Spinal cord (tissue), 10 donors: Measurements from ENCODE around the gene ZNRF4. TPM values are rescaled to one million over a fixed set of nuclear protein-coding genes. Genes with fewer than 3 reads are reported as not detected.
"Not testable (repeated sequence)": the region's sequence is repeated elsewhere in the genome, so short reads cannot be mapped to it uniquely, and the experiment has no call there.

ENCODE experiments used
- DNase-seq, 6 donors: peaks; one replicate each; pipeline versions ENCODE4 v3.0.0 to v3.0.0-alpha.2; 2013 to 2015; ENCODE audit warnings: low spot score in 6 of 6, low read depth in 4 of 6
- H3K27ac ChIP-seq: one replicate; pipeline ENCODE4 v1.5.1; 2013; ENCODE audit warnings: low read depth, low read length, control low read depth
- H3K27me3 ChIP-seq: one replicate; pipeline ENCODE4 v1.6.1; 2013; ENCODE audit warnings: low read length; ENCODE audit not compliant: control insufficient read depth, insufficient read depth
- H3K36me3 ChIP-seq: one replicate; pipeline ENCODE4 v1.6.1; 2013; ENCODE audit warnings: low read length; ENCODE audit not compliant: control insufficient read depth, insufficient read depth
- H3K4me1 ChIP-seq: one replicate; pipeline ENCODE4 v1.6.1; 2013; ENCODE audit warnings: low read length; ENCODE audit not compliant: control insufficient read depth, insufficient read depth
- H3K4me3 ChIP-seq: one replicate; pipeline ENCODE4 v1.5.1; 2013; ENCODE audit warnings: low read depth, low read length, control low read depth
- H3K9me3 ChIP-seq: one replicate; pipeline ENCODE4 v1.6.1; 2013; ENCODE audit warnings: low read length; ENCODE audit not compliant: control insufficient read depth, insufficient read depth
- WGBS: methylation state at CpG from one replicate; pipeline ENCODE4 v1.1.5; 2013; ENCODE audit warnings: missing lambda C conversion rate; ENCODE audit not compliant: insufficient coverage; 5-methylcytosine and 5-hydroxymethylcytosine counted together
- polyA plus RNA-seq, 2 donors: library from polyadenylated mRNA; unstranded; fragments of 120-200 nt; gene quantifications; one replicate each; pipeline ENCODE4 v1.2.1, GENCODE V29; 2013; ENCODE audit not compliant: insufficient read length in 2 of 2
- total RNA-seq, 2 donors: library from RNA; depleted of rRNA in 1 of 2; stranded (reverse); fragments of 120-200 nt in 1 of 2; fragments of >200 nt in 1 of 2; gene quantifications; one replicate each; pipeline versions ENCODE4 v1.2.3 to v1.2.4, GENCODE V29; 2013 to 2014
- donor health status: healthy.

ZNRF4 gene
- total and polyA plus RNA-seq, 4 donors, result 0.11 to 0.71 (median 0.51) TPM; not detected in 1

- not testable (repeated sequence) for H3K27ac ChIP-seq, H3K4me1 ChIP-seq, H3K27me3 ChIP-seq, DNase-seq, H3K4me3 ChIP-seq, H3K9me3 ChIP-seq, H3K36me3 ChIP-seq
- whole genome bisulfite sequencing, result 89% methylated on average over 3 of the region's 8 CpGs
These were observed 16.5 kb upstream of the ZNRF4 start for GRCh38 chr19:5438756-5439155.

DNA sequence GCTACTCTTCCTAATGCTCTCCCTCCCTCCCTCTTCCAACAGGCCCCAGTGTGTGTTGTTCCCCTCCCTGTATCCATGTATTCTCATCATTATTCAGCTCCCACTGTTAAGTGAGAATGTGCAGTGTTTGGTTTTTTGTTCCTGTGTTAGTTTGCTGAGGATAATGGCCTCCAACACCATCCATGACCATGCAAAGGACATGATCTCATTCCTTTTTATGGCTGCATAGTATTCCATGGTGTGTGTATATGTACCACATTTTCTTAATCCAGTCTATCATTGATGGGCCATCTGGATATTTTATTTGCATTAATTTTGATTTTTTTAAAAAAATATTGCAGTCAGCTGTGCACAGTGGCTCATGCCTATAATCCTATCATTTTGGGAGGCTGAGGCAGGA is 15.8 kb upstream of the ZNRF4 start:
- Histone ChIP-seq H3K27me3 (no peaks in the 10 kb centered on the region), H3K4me3 (no peak overlapping the region), H3K27ac (no peak overlapping the region), H3K4me1 (peaks cover 6% of the 10 kb centered on the region), H3K36me3 (no peaks in the 10 kb centered on the region), H3K9me3 (no peaks in the 10 kb centered on the region)
- DNase-seq, result no peak

DNA sequence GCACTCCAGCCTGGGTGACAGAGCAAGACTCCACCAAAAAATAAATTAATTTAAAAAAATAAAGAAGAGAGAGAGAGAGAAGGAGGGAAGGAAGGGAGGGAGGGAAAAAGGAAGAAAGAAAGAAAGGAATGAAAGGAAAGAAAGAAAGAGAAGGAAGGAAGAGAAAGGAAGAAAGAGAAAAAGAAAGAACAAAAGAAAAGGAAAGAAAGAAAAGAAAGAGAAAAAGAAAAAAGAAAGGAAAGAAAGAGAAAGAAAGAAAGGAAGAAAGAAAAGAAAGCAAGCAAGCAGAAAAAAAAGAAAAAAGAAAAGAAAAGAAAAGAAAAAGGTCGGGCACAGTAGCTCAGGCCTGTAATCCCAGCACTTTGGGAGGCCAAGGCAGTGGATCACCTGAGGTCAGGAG is 14.9 kb upstream of the ZNRF4 start:
- H3K27ac ChIP-seq, result no peak overlapping the region
- H3K27me3 ChIP-seq, result no peaks in the 10 kb centered on the region
- H3K4me3 ChIP-seq, result no peak overlapping the region
- H3K9me3 ChIP-seq, result no peaks in the 10 kb centered on the region
- DNase-seq, result no peak
- H3K36me3 ChIP-seq, result no peaks in the 10 kb centered on the region
- H3K4me1 ChIP-seq, result peaks cover 6% of the 10 kb centered on the region
- 89% methylated on average over 1 of the region's 1 CpG for WGBS

- H3K27me3 ChIP-seq, result no peaks in the 10 kb centered on the region
- H3K27ac ChIP-seq, result no peak overlapping the region
- H3K9me3 ChIP-seq, result no peaks in the 10 kb centered on the region
- H3K4me3 ChIP-seq, result no peak overlapping the region
- WGBS, result 90% methylated on average over 2 of the region's 5 CpGs
- H3K4me1 ChIP-seq, result no peaks in the 10 kb centered on the region
- H3K36me3 ChIP-seq, result no peaks in the 10 kb centered on the region
- DNase-seq, result no peak
These were observed 11.5 kb upstream of the ZNRF4 start for GRCh38 chr19:5443723-5444122.

- no peaks in the 10 kb centered on the region for H3K9me3 ChIP-seq
- no peak overlapping the region for H3K4me3 ChIP-seq
- H3K27ac ChIP-seq, result no peak overlapping the region
- H3K4me1 ChIP-seq, result no peaks in the 10 kb centered on the region
- H3K36me3 ChIP-seq, result no peaks in the 10 kb centered on the region
- DNase-seq, result no peak
- no peaks in the 10 kb centered on the region for H3K27me3 ChIP-seq
- 68% methylated on average over 5 of the region's 5 CpGs for WGBS
These were observed 10.8 kb upstream of the ZNRF4 start for GRCh38 chr19:5444431-5444830.

GRCh38 chr19:5445071-5445470 is 10.1 kb upstream of the ZNRF4 start:
- no peak overlapping the region for H3K4me3 ChIP-seq
- H3K9me3 ChIP-seq, result no peaks in the 10 kb centered on the region
- WGBS, result 0% methylated on average over 1 of the region's 2 CpGs
- no peaks in the 10 kb centered on the region for H3K4me1 ChIP-seq
- DNase-seq, result no peak
- no peaks in the 10 kb centered on the region for H3K36me3 ChIP-seq
- no peak overlapping the region for H3K27ac ChIP-seq
- no peaks in the 10 kb centered on the region for H3K27me3 ChIP-seq

- Histone ChIP-seq H3K27me3 (no peaks in the 10 kb centered on the region), H3K4me1 (no peaks in the 10 kb centered on the region), H3K4me3 (no peak overlapping the region), H3K27ac (no peak overlapping the region), H3K9me3 (no peaks in the 10 kb centered on the region), H3K36me3 (no peaks in the 10 kb centered on the region)
- 47% methylated on average over 3 of the region's 5 CpGs for WGBS
- peak in 2 of 6 donors; percentile 73 to 88 for DNase-seq
These were observed 9.6 kb upstream of the ZNRF4 start for GRCh38 chr19:5445561-5446055.

- H3K4me3 ChIP-seq, result no peak overlapping the region
- H3K27ac ChIP-seq, result no peak overlapping the region
- no peaks in the 10 kb centered on the region for H3K36me3 ChIP-seq
- 50% methylated on average over 14 of the region's 15 CpGs for WGBS
- no peaks in the 10 kb centered on the region for H3K27me3 ChIP-seq
- peak in 2 of 6 donors; percentile 15 to 82 for DNase-seq
- H3K9me3 ChIP-seq, result peaks cover under 1% of the 10 kb centered on the region
- peaks cover 11% of the 10 kb centered on the region for H3K4me1 ChIP-seq
These were observed 7.4 kb upstream of the ZNRF4 start for GRCh38 chr19:5447700-5448311.

GRCh38 chr19:5448374-5448773 is 6.8 kb upstream of the ZNRF4 start:
- Histone ChIP-seq H3K4me3 (no peak overlapping the region), H3K36me3 (no peaks in the 10 kb centered on the region), H3K4me1 (peaks cover 11% of the 10 kb centered on the region), H3K27me3 (no peaks in the 10 kb centered on the region), H3K9me3 (peaks cover 3% of the 10 kb centered on the region), H3K27ac (no peak overlapping the region)
- DNase-seq, result no peak
- WGBS, result 39% methylated on average over 10 of the region's 15 CpGs

DNA sequence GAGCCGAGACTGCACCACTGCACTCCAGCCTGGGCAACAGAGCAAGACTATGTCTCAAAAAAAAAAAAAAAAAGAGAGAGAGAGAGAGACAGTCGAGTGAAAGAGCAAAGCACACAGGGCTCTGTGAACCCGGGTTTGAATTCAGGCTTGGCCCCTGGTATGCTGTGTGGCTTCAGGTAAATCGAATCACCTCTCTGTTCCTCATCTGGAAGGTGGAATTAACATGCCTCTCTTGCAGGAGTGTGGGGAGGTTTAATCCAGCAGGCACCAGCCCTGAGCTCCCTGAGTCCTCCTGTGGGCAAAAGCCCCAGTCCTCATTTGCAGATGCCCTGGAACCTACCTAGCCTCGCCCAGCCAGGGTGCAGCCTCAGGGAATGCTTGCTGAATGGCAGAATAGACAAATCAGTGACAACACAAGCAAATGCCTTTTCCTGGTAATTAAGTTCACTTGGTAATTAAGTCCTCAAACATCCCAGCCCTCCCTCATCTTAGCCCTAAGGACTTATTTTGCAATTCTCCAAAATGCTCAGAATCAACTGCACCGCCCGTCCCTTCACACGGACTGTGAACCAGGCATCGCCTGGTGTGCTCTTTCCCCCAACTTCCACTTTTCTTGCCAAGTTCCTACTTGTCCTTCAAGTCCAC is 4.6 kb upstream of the ZNRF4 start:
- H3K4me1 ChIP-seq, result peaks cover 11% of the 10 kb centered on the region
- H3K9me3 ChIP-seq, result peaks cover 4% of the 10 kb centered on the region
- H3K27me3 ChIP-seq, result no peaks in the 10 kb centered on the region
- H3K36me3 ChIP-seq, result no peaks in the 10 kb centered on the region
- no peak overlapping the region for H3K4me3 ChIP-seq
- H3K27ac ChIP-seq, result no peak overlapping the region
- 67% methylated on average over 9 of the region's 9 CpGs for WGBS
- DNase-seq, result peak in 2 of 6 donors; percentile 24 to 53
